ENCODE results near the gene FGF19.

FGF19 gene

GRCh38 chr11:69655479-69656428 lies 48.1 kb downstream of the FGF19 start:
- peaks cover 1% of the 10 kb centered on the region for H3K36me3 Mint-ChIP-seq (ENCODE audit: low read depth)
- intact Hi-C loops (cut with micrococcal nuclease): no loop called here
- H3K27me3 Mint-ChIP-seq: peaks cover 2% of the 10 kb centered on the region
- no peak overlapping the region for H3K4me3 Mint-ChIP-seq
- no peaks in the 10 kb centered on the region for H3K4me1 Mint-ChIP-seq (ENCODE audit: low read depth)
- no peaks in the 10 kb centered on the region for H3K9me3 Mint-ChIP-seq
- H3K27ac Mint-ChIP-seq: no peak overlapping the region

GRCh38 chr11:69654660-69655478 lies 49.0 kb downstream of the FGF19 start:
- peaks cover 4% of the 10 kb centered on the region for H3K27me3 Mint-ChIP-seq
- intact Hi-C loops (cut with micrococcal nuclease): no loop called here

GRCh38 chr11:69654001-69654659 lies 49.7 kb downstream of the FGF19 start:
- Mint-ChIP-seq H3K27me3 (peaks cover 4% of the 10 kb centered on the region), H3K4me3 (no peak overlapping the region), H3K9me3 (no peaks in the 10 kb centered on the region), H3K27ac (no peak overlapping the region), H3K36me3 (ENCODE audit: low read depth) (no peaks in the 10 kb centered on the region), H3K4me1 (ENCODE audit: low read depth) (no peaks in the 10 kb centered on the region)
- intact Hi-C loops (cut with micrococcal nuclease): no loop called here

More at GRCh38 chr11:69654660-69655478, 49.0 kb downstream of the FGF19 start:
- Mint-ChIP-seq H3K36me3 (ENCODE audit: low read depth) (no peaks in the 10 kb centered on the region), H3K27ac (no peak overlapping the region), H3K4me1 (ENCODE audit: low read depth) (no peaks in the 10 kb centered on the region), H3K4me3 (no peak overlapping the region), H3K9me3 (no peaks in the 10 kb centered on the region)

GRCh38 chr11:69653406-69653960 lies 50.3 kb downstream of the FGF19 start:
- Mint-ChIP-seq H3K9me3 (no peaks in the 10 kb centered on the region), H3K4me3 (no peak overlapping the region), H3K4me1 (ENCODE audit: low read depth) (no peaks in the 10 kb centered on the region), H3K36me3 (ENCODE audit: low read depth) (no peaks in the 10 kb centered on the region), H3K27me3 (peaks cover 4% of the 10 kb centered on the region), H3K27ac (no peak overlapping the region)
- intact Hi-C loops (cut with micrococcal nuclease): no loop called here

GRCh38 chr11:69652999-69653398 lies 50.8 kb downstream of the FGF19 start:
- Mint-ChIP-seq H3K36me3 (ENCODE audit: low read depth) (no peaks in the 10 kb centered on the region), H3K4me1 (ENCODE audit: low read depth) (no peaks in the 10 kb centered on the region), H3K27ac (no peak overlapping the region), H3K27me3 (peaks cover 8% of the 10 kb centered on the region), H3K4me3 (no peak overlapping the region), H3K9me3 (no peaks in the 10 kb centered on the region)
- intact Hi-C loops (cut with micrococcal nuclease): no loop called here

GRCh38 chr11:69651834-69652620 lies 51.8 kb downstream of the FGF19 start:
- peaks cover 12% of the 10 kb centered on the region for H3K27me3 Mint-ChIP-seq
- H3K4me1 Mint-ChIP-seq (ENCODE audit: low read depth): no peaks in the 10 kb centered on the region
- H3K4me3 Mint-ChIP-seq: no peak overlapping the region
- no peak overlapping the region for H3K27ac Mint-ChIP-seq
- intact Hi-C loops (cut with micrococcal nuclease): no loop called here
- H3K9me3 Mint-ChIP-seq: no peaks in the 10 kb centered on the region
- no peaks in the 10 kb centered on the region for H3K36me3 Mint-ChIP-seq (ENCODE audit: low read depth)

DNA sequence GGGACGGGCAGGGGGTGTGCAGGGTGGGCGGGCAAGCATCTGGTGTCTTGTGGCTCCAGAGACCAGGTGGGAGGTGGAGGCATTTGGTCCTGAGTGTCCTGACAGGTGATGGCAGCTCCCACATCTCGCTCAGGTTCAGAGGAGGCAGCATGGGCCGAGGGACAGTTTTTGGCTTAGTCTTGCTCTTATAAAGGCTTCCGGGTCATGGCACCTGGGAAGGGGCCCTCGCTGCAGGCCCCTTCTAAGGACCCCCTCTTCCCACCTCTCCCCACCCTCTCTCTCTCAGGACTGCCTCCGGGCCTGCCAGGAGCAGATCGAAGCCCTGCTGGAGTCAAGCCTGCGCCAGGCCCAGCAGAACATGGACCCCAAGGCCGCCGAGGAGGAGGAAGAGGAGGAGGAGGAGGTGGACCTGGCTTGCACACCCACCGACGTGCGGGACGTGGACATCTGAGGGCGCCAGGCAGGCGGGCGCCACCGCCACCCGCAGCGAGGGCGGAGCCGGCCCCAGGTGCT lies 52.9 kb downstream of the FGF19 start:
- Mint-ChIP-seq H3K9me3 (no peaks in the 10 kb centered on the region), H3K27me3 (peaks cover 16% of the 10 kb centered on the region), H3K36me3 (ENCODE audit: low read depth) (no peaks in the 10 kb centered on the region), H3K27ac (no peak overlapping the region), H3K4me1 (ENCODE audit: low read depth) (no peaks in the 10 kb centered on the region), H3K4me3 (no peak overlapping the region)
- intact Hi-C loops (cut with micrococcal nuclease): no loop called here

GRCh38 chr11:69650081-69650831 lies 53.6 kb downstream of the FGF19 start:
- H3K4me1 Mint-ChIP-seq (ENCODE audit: low read depth): no peaks in the 10 kb centered on the region
- no peaks in the 10 kb centered on the region for H3K36me3 Mint-ChIP-seq (ENCODE audit: low read depth)
- H3K4me3 Mint-ChIP-seq: no peak overlapping the region
- peaks cover 17% of the 10 kb centered on the region for H3K27me3 Mint-ChIP-seq
- H3K9me3 Mint-ChIP-seq: no peaks in the 10 kb centered on the region
- intact Hi-C loops (cut with micrococcal nuclease): no loop called here
- H3K27ac Mint-ChIP-seq: no peak overlapping the region

- no peaks in the 10 kb centered on the region for H3K4me1 Mint-ChIP-seq (ENCODE audit: low read depth)
- H3K4me3 Mint-ChIP-seq: no peak overlapping the region
- H3K27ac Mint-ChIP-seq: no peak overlapping the region
- no peaks in the 10 kb centered on the region for H3K36me3 Mint-ChIP-seq (ENCODE audit: low read depth)
- no peaks in the 10 kb centered on the region for H3K9me3 Mint-ChIP-seq
- intact Hi-C loops (cut with micrococcal nuclease): no loop called here
- peaks cover 25% of the 10 kb centered on the region for H3K27me3 Mint-ChIP-seq
Observed at GRCh38 chr11:69649576-69649900, 54.3 kb downstream of the FGF19 start.

DNA sequence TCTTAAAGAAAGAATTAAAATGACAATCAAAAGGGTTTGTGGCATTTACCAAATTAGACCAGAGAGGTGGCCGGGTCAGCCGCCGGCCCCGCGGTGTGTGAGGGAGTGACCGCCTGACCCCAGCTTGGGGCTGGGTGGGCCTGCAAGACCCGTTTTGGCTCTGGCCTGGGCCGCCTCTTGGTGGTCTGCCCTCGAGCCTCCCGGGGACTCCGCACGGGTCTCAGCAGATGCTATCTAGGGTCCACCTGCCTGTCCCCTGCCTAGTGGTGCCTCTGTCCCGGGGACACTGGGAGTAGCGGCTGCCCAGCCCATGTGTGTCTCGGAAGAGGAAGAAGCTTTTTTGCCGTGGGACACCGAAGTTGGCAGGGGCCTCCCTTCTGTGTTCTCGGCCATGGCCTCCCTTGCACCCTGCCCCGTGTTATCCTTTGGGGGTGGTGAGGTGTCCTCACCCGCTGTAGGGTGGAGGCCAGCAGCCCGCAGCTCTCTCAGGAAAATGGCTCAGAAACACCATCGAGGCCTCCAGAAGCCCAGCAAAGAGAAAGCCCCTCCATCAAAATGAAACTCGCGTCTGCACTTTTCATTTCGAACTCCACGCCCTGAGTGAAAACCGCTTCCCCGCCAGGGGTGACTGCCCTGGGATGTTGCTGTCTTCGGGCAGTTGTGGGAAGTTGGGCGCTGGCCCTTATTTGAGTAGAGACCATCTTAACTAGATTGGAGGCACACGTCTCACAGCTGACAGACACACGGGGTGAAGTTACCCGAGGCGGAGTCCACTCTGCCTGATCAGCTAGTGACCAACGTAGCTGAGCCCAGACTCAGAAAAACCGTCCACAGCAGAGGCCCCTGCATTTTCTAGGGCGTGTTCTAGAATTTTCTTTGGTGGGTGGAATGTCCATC lies 54.9 kb downstream of the FGF19 start:
- Mint-ChIP-seq H3K27ac (no peak overlapping the region), H3K4me3 (no peak overlapping the region), H3K36me3 (ENCODE audit: low read depth) (no peaks in the 10 kb centered on the region), H3K27me3 (peaks cover 30% of the 10 kb centered on the region), H3K9me3 (no peaks in the 10 kb centered on the region), H3K4me1 (ENCODE audit: low read depth) (no peaks in the 10 kb centered on the region)
- intact Hi-C loops (cut with micrococcal nuclease): no loop called here
